ENCODE results near the gene EIF5AL1. TPM values are rescaled to one million over a fixed set of nuclear protein-coding genes. Genes with fewer than 3 reads are reported as not detected.

The EIF5AL1 gene
- total and polyA plus RNA-seq, 10 of the 15 experiments (the other 5 are each of a cell fraction or from before 2014, with no cell fraction given), result 0.02 to 8.3 (median 0.45) TPM; not detected in 1

DNA sequence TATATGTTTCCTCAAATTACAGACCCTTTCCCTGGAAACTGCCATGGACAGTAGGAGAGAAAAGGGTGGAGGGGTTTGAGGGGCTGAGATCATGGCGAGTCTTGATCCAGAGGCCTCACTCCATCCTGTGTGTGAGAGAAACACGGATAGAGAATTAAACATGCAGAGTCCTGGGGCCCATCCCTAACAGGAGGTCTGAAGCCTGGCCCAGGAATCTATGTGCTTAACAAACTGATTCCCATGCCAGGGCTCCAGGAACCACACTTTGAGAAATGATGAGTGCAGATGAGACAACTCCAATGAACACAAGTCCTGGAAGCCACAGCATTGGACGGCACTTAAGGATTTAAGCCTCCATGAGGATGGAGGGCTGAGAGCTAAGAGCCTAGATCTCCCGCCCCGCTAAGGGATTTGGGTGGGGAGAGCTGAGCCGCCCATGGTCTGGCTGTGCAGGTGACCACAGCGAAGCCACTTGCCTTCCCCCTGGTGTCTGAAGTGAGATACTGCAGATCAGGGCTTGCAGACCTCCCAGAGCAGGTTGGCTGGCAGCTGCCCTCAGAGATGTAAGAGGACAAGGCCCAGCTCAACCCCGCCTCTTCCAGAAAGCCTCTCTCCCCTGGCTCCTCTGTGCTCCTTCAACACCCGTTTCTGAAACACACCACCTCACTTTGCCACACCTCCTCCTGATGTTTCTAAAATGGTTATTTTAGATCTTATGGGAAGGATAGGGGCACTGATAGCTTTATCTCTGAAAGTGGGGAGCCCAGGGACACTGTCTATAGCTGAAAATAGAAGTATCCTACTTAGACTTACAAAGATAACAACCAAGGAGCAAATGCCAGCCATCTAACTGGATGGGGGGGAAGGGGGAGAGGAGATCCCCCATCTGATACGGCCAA, 24.8 kb upstream of the EIF5AL1 start:
- no peaks in the 10 kb centered on the region for H3K36me3 ChIP-seq (ENCODE audit: control insufficient read depth in 2 of 2, insufficient read depth in 2 of 2, low read length in 1 of 2)
- CTCF ChIA-PET, result interaction anchor here (0.7 to 6.6 kb wide), 17 partner anchors 9 to 134 kb away, joined by 3 to 100 read pairs (median 3); no protein-coding TSS in a partner anchor
- SMC1A ChIA-PET (ENCODE audit: uncharacterized antibody, unreplicated experiment), result interaction anchor here (0.6 to 4.5 kb wide), 8 partner anchors 14 to 164 kb away, joined by 3 to 36 read pairs (median 3); no protein-coding TSS in a partner anchor
- no peak overlapping the region for H3K4me2 ChIP-seq (ENCODE audit: control insufficient read depth, insufficient read depth)
- H3K27ac ChIP-seq (ENCODE audit: control insufficient read depth, insufficient read depth), result no peak overlapping the region
- intact Hi-C loops (cut with micrococcal nuclease; ENCODE audit: unreplicated experiment), result loop anchor here (1.0 kb wide), 2 partner anchors 87 to 113 kb away; no protein-coding TSS in a partner anchor
- peaks cover 6% of the 10 kb centered on the region for H3K4me1 ChIP-seq (ENCODE audit: control insufficient read depth, insufficient read depth, low read length)
- DNase-seq (ENCODE audit: low read depth, low spot score) (no peak), ATAC-seq (peak; percentile 95), FAIRE-seq (peak; percentile 41)
- no peaks in the 10 kb centered on the region for H3K9me3 ChIP-seq (replicated peaks; ENCODE audit: control insufficient read depth, insufficient read depth, low read length)
- no peak overlapping the region for H3K4me3 ChIP-seq
- in situ Hi-C loops (cut with MboI), result no loop called here
- no peak overlapping the region for H2AFZ ChIP-seq (ENCODE audit: control insufficient read depth, low read depth, low read length)
- no TSS peak for BruUV-seq (replicated peaks)
- no peaks in the 10 kb centered on the region; a peak in 1 of 4 replicates for H3K27me3 ChIP-seq (replicated peaks in 1 of 2; ENCODE audit: control insufficient read depth in 2 of 2, insufficient read depth in 2 of 2, low read length in 1 of 2)
- H3K9ac ChIP-seq (ENCODE audit: control insufficient read depth, insufficient read depth, low read length), result no peak overlapping the region
- no peaks in the 10 kb centered on the region for H4K20me1 ChIP-seq (ENCODE audit: control insufficient read depth, insufficient read depth)
- POLR2A ChIA-PET, result no interaction called here
- 20% methylated on average over 10 of the region's 10 CpGs for WGBS (ENCODE audit: insufficient coverage, insufficient replicate concordance, low lambda C conversion rate, missing lambda C conversion rate)
- RAD21 ChIA-PET (ENCODE audit: unreplicated experiment), result interaction anchor here (0.8 to 1.6 kb wide), 6 partner anchors 11 to 114 kb away, joined by 3 to 11 read pairs (median 4); no protein-coding TSS in a partner anchor
- H3K79me2 ChIP-seq (ENCODE audit: control insufficient read depth, insufficient read depth, low read length), result no peaks in the 10 kb centered on the region
- TF ChIP-seq SIX5 (IDR thresholded peaks at IDR 0.05; ENCODE audit: low read depth, low read length, severe bottlenecking), result no peak
- TF ChIP-seq ZNF217 (IDR thresholded peaks at IDR 0.05), result no peak
- TF ChIP-seq PBX3 (IDR thresholded peaks at IDR 0.05; ENCODE audit: insufficient replicate concordance, low read depth, low read length), result no peak
- no peak for TF ChIP-seq NRF1 (conservative IDR thresholded peaks at IDR 0.05; ENCODE audit: low read depth, low read length)
- no peak for TF ChIP-seq STAT3 (IDR thresholded peaks at IDR 0.05; ENCODE audit: low read depth, low read length)
- no peak for TF ChIP-seq SUZ12 (IDR thresholded peaks at IDR 0.05; ENCODE audit: unreplicated experiment)
- TF ChIP-seq YY1 (IDR thresholded peaks at IDR 0.05; ENCODE audit: low read depth, low read length), result 0 out of 2 replicates have a peak, but pooled peaks have one; percentile 39
- TF ChIP-seq EP300 (IDR thresholded peaks at IDR 0.05; ENCODE audit: borderline replicate concordance in 1 of 2, control insufficient read depth in 1 of 2, low read depth in 2 of 2, low read length in 2 of 2), result no peak
- TF ChIP-seq CBX3 (IDR thresholded peaks at IDR 0.05; ENCODE audit: borderline replicate concordance, low read depth), result no peak
- TF ChIP-seq SMC3 (IDR thresholded peaks at IDR 0.05; ENCODE audit: borderline replicate concordance, low read length), result peak; percentile 68
- TF ChIP-seq, protein P1, sequence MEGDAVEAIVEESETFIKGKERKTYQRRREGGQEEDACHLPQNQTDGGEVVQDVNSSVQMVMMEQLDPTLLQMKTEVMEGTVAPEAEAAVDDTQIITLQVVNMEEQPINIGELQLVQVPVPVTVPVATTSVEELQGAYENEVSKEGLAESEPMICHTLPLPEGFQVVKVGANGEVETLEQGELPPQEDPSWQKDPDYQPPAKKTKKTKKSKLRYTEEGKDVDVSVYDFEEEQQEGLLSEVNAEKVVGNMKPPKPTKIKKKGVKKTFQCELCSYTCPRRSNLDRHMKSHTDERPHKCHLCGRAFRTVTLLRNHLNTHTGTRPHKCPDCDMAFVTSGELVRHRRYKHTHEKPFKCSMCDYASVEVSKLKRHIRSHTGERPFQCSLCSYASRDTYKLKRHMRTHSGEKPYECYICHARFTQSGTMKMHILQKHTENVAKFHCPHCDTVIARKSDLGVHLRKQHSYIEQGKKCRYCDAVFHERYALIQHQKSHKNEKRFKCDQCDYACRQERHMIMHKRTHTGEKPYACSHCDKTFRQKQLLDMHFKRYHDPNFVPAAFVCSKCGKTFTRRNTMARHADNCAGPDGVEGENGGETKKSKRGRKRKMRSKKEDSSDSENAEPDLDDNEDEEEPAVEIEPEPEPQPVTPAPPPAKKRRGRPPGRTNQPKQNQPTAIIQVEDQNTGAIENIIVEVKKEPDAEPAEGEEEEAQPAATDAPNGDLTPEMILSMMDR (IDR thresholded peaks at IDR 0.05 in 2 of 3, conservative IDR thresholded peaks at IDR 0.05 in 1 of 3; ENCODE audit: control insufficient read depth in 2 of 3, extremely low read depth in 1 of 3, insufficient read depth in 1 of 3, low read depth in 3 of 3, low read length in 3 of 3), result peak; percentile 72 to 83 (median 78)
- no peak for TF ChIP-seq CHD2 (IDR thresholded peaks at IDR 0.05; ENCODE audit: borderline replicate concordance, low read depth, low read length)
- peak; percentile 83 for TF ChIP-seq RUNX3 (IDR thresholded peaks at IDR 0.05; ENCODE audit: low read length)
- TF ChIP-seq ATF7 (IDR thresholded peaks at IDR 0.05; ENCODE audit: low read depth), result no peak
- TF ChIP-seq, protein P2, sequence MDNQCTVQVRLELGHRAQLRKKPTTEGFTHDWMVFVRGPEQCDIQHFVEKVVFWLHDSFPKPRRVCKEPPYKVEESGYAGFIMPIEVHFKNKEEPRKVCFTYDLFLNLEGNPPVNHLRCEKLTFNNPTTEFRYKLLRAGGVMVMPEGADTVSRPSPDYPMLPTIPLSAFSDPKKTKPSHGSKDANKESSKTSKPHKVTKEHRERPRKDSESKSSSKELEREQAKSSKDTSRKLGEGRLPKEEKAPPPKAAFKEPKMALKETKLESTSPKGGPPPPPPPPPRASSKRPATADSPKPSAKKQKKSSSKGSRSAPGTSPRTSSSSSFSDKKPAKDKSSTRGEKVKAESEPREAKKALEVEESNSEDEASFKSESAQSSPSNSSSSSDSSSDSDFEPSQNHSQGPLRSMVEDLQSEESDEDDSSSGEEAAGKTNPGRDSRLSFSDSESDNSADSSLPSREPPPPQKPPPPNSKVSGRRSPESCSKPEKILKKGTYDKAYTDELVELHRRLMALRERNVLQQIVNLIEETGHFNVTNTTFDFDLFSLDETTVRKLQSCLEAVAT (IDR thresholded peaks at IDR 0.05), result no peak
- TF ChIP-seq BHLHE40 (IDR thresholded peaks at IDR 0.05; ENCODE audit: borderline replicate concordance in 1 of 2, low read depth in 2 of 2, low read length in 1 of 2), result peak in 1 of 2 experiments; percentile 40; a peak in 1 of 4 replicates
- no peak for TF ChIP-seq PAX5 (IDR thresholded peaks at IDR 0.05; ENCODE audit: borderline replicate concordance, low read depth, low read length)
- no peak for TF ChIP-seq NR2C2 (IDR thresholded peaks at IDR 0.05; ENCODE audit: borderline replicate concordance, control insufficient read depth, insufficient read length, low read depth)
